ENCODE data around the gene TRAPPC12.

The TRAPPC12 gene

GRCh38 chr2:3387011-3387410 lies 7.5 kb downstream of the TRAPPC12 start:
- no peak for TF ChIP-seq CTCF (conservative IDR thresholded peaks at IDR 0.05; ENCODE audit: control insufficient read depth, insufficient read depth, low read depth, low read length)
- DNase-seq (ENCODE audit: low read depth), result no peak
- H3K4me3 ChIP-seq (ENCODE audit: control insufficient read depth, low read depth, low read length), result no peak overlapping the region

GRCh38 chr2:3387644-3388411 lies 8.3 kb downstream of the TRAPPC12 start:
- no peak overlapping the region for H3K4me3 ChIP-seq (ENCODE audit: control insufficient read depth, low read depth, low read length)
- TF ChIP-seq CTCF (conservative IDR thresholded peaks at IDR 0.05; ENCODE audit: control insufficient read depth, insufficient read depth, low read depth, low read length), result no peak
- DNase-seq (ENCODE audit: low read depth), result no peak

GRCh38 chr2:3388412-3388738 lies 8.9 kb downstream of the TRAPPC12 start:
- no peak for TF ChIP-seq CTCF (conservative IDR thresholded peaks at IDR 0.05; ENCODE audit: control insufficient read depth, insufficient read depth, low read depth, low read length)
- H3K4me3 ChIP-seq (ENCODE audit: control insufficient read depth, low read depth, low read length), result no peak overlapping the region
- DNase-seq (ENCODE audit: low read depth), result no peak

- TF ChIP-seq CTCF (conservative IDR thresholded peaks at IDR 0.05; ENCODE audit: control insufficient read depth, insufficient read depth, low read depth, low read length), result no peak
- no peak for DNase-seq (ENCODE audit: low read depth)
- H3K4me3 ChIP-seq (ENCODE audit: control insufficient read depth, low read depth, low read length), result no peak overlapping the region
These were observed 9.7 kb downstream of the TRAPPC12 start for GRCh38 chr2:3389193-3389592.

- no peak for DNase-seq (ENCODE audit: low read depth)
- H3K4me3 ChIP-seq (ENCODE audit: control insufficient read depth, low read depth, low read length), result no peak overlapping the region
- no peak for TF ChIP-seq CTCF (conservative IDR thresholded peaks at IDR 0.05; ENCODE audit: control insufficient read depth, insufficient read depth, low read depth, low read length)
These were observed 10.5 kb downstream of the TRAPPC12 start for GRCh38 chr2:3390041-3390440.

- no peak for DNase-seq (ENCODE audit: low read depth)
- no peak for TF ChIP-seq CTCF (conservative IDR thresholded peaks at IDR 0.05; ENCODE audit: control insufficient read depth, insufficient read depth, low read depth, low read length)
- no peak overlapping the region for H3K4me3 ChIP-seq (ENCODE audit: control insufficient read depth, low read depth, low read length)
These were observed 12.7 kb downstream of the TRAPPC12 start for GRCh38 chr2:3392216-3392615.

All from fibroblast of mammary gland (primary cell).